Measurements from ENCODE around the gene EEFSEC. TPM values are rescaled to one million over a fixed set of nuclear protein-coding genes. Genes with fewer than 3 reads are reported as not detected.
A peak's percentile ranks its signal among the peaks of the same experiment; 100 is the strongest.

EEFSEC gene
- total and polyA plus RNA-seq, 2 experiments from 2014 or later = 10.1 to 16.2 TPM

DNA sequence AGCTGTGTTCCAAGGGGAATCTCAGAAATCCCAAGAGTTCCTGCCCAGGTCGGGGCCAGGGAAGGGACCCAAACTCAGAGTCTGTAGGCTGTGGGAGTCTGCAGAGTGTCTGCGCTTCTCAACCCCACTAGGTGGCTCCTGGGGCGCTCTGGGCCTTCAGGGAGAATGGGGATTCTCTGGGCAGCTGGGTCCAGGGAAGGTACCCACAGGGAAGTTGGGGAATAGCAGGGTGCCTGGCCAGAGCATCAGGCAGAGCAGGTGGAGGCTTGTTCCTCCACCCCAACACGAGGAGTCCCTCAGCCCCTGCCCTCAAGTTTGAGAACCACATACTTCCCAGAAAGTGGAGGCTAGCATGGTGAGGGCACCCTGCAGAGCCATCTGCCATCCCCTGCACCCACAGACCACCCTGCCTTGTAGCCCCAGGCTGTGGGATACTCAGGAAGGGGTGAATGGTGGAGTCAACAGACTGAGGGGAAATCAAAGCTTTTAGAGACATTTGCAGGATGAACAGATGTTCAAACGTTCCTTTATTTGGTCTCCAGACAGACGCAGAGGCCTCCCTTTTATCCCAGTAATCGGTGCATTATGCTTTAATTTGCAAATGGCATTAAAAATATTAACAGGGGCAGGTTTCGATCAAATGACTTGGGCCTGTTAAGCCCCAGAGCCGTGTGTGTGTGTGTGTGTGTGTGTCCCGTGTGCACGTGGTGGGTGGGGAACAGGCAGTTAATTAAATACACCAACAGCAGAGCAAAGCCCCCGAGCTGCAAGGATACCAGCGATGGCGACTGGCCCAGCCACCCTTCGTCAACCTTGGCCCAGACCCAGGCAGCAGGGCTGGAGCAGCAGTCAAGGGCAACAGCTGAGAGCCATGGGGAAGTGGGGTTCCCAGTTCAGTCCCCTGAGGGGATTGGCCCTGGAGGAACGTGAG is 255.7 kb downstream of the EEFSEC start:
- peak; percentile 63 for DNase-seq (ENCODE audit: low spot score)
- no peak overlapping the region for H3K27ac Mint-ChIP-seq

More for the DNA sequence above, 255.7 kb downstream of the EEFSEC start:
- no peak overlapping the region for H3K4me3 Mint-ChIP-seq
- Histone ChIP-seq H3K27ac (ENCODE audit: low read depth) (no peak overlapping the region), H3K9me2 (ENCODE audit: insufficient read depth) (no peaks in the 10 kb centered on the region), H4K20me1 (replicated peaks; ENCODE audit: insufficient read depth) (no peaks in the 10 kb centered on the region), H3K4me2 (no peak overlapping the region), H3K27me3 (ENCODE audit: insufficient read depth) (no peaks in the 10 kb centered on the region), H3K36me3 (ENCODE audit: insufficient read depth) (no peaks in the 10 kb centered on the region), H3K4me3 (no peak overlapping the region), H3K79me2 (replicated peaks; ENCODE audit: insufficient read depth) (no peaks in the 10 kb centered on the region), H3K4me1 (ENCODE audit: insufficient read depth) (peaks cover 12% of the 10 kb centered on the region), H2AFZ (no peak overlapping the region), H3F3A (replicated peaks; ENCODE audit: low read depth) (no peaks in the 10 kb centered on the region)
- TF ChIP-seq NANOG (IDR thresholded peaks at IDR 0.05; ENCODE audit: borderline replicate concordance) (no peak), JUNB (IDR thresholded peaks at IDR 0.05; ENCODE audit: unreplicated experiment) (no peak), STAT1 (IDR thresholded peaks at IDR 0.05; ENCODE audit: unreplicated experiment) (no peak)
- TF ChIP-seq, protein P1, sequence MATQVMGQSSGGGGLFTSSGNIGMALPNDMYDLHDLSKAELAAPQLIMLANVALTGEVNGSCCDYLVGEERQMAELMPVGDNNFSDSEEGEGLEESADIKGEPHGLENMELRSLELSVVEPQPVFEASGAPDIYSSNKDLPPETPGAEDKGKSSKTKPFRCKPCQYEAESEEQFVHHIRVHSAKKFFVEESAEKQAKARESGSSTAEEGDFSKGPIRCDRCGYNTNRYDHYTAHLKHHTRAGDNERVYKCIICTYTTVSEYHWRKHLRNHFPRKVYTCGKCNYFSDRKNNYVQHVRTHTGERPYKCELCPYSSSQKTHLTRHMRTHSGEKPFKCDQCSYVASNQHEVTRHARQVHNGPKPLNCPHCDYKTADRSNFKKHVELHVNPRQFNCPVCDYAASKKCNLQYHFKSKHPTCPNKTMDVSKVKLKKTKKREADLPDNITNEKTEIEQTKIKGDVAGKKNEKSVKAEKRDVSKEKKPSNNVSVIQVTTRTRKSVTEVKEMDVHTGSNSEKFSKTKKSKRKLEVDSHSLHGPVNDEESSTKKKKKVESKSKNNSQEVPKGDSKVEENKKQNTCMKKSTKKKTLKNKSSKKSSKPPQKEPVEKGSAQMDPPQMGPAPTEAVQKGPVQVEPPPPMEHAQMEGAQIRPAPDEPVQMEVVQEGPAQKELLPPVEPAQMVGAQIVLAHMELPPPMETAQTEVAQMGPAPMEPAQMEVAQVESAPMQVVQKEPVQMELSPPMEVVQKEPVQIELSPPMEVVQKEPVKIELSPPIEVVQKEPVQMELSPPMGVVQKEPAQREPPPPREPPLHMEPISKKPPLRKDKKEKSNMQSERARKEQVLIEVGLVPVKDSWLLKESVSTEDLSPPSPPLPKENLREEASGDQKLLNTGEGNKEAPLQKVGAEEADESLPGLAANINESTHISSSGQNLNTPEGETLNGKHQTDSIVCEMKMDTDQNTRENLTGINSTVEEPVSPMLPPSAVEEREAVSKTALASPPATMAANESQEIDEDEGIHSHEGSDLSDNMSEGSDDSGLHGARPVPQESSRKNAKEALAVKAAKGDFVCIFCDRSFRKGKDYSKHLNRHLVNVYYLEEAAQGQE (IDR thresholded peaks at IDR 0.05; ENCODE audit: unreplicated experiment) = no peak
- TF ChIP-seq, protein P2, sequence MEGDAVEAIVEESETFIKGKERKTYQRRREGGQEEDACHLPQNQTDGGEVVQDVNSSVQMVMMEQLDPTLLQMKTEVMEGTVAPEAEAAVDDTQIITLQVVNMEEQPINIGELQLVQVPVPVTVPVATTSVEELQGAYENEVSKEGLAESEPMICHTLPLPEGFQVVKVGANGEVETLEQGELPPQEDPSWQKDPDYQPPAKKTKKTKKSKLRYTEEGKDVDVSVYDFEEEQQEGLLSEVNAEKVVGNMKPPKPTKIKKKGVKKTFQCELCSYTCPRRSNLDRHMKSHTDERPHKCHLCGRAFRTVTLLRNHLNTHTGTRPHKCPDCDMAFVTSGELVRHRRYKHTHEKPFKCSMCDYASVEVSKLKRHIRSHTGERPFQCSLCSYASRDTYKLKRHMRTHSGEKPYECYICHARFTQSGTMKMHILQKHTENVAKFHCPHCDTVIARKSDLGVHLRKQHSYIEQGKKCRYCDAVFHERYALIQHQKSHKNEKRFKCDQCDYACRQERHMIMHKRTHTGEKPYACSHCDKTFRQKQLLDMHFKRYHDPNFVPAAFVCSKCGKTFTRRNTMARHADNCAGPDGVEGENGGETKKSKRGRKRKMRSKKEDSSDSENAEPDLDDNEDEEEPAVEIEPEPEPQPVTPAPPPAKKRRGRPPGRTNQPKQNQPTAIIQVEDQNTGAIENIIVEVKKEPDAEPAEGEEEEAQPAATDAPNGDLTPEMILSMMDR (conservative IDR thresholded peaks at IDR 0.05; ENCODE audit: low read depth in 2 of 2) = peak; percentile 41 to 54
- TF ChIP-seq, protein P3, sequence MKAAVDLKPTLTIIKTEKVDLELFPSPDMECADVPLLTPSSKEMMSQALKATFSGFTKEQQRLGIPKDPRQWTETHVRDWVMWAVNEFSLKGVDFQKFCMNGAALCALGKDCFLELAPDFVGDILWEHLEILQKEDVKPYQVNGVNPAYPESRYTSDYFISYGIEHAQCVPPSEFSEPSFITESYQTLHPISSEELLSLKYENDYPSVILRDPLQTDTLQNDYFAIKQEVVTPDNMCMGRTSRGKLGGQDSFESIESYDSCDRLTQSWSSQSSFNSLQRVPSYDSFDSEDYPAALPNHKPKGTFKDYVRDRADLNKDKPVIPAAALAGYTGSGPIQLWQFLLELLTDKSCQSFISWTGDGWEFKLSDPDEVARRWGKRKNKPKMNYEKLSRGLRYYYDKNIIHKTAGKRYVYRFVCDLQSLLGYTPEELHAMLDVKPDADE (IDR thresholded peaks at IDR 0.05) = no peak
- no peaks in the 10 kb centered on the region; the same call in 2 of the 3 replicates for H3K9me3 Mint-ChIP-seq
- H3K27me3 Mint-ChIP-seq (ENCODE audit: insufficient read depth, low read depth, poor library complexity) = peaks cover 26% of the 10 kb centered on the region
- peaks cover 34% of the 10 kb centered on the region for H3K4me1 Mint-ChIP-seq
- H3K36me3 Mint-ChIP-seq (ENCODE audit: low read depth) = no peaks in the 10 kb centered on the region
- ATAC-seq = peak; percentile 50
